DOHH2 (cell line): Measurements from ENCODE around the gene NFKBIE.
A peak's percentile ranks its signal among the peaks of the same experiment; 100 is the strongest.

Experiments
- H3F3A ChIP-seq: fragments of 200-600 bp; sonication (generic), shearing (Covaris generic); 2 replicates; pipeline ENCODE4 v1.6.0; 2016; ENCODE audit warnings: antibody characterized with exemption, mild to moderate bottlenecking; ENCODE audit not compliant: control insufficient read depth, insufficient read depth
- H3K27ac ChIP-seq: fragments of 200-600 bp; sonication (generic); 2 replicates; pipeline ENCODE4 v1.5.1; 2014; ENCODE audit warnings: low read depth, mild to moderate bottlenecking, low read length, moderate library complexity
- H3K27me3 ChIP-seq: fragments of 200-600 bp; sonication (generic); 2 replicates; pipeline ENCODE4 v1.6.1; 2014; ENCODE audit warnings: mild to moderate bottlenecking, low read length, mixed read lengths; ENCODE audit not compliant: control insufficient read depth
- H3K36me3 ChIP-seq: fragments of 200-600 bp; sonication (generic); 2 replicates; pipeline ENCODE4 v1.6.1; 2014; ENCODE audit warnings: mild to moderate bottlenecking, low read length, moderate library complexity, mixed read lengths; ENCODE audit not compliant: control insufficient read depth
- H3K4me1 ChIP-seq: fragments of 200-600 bp; sonication (generic); 2 replicates; pipeline ENCODE4 v1.6.1; 2014; ENCODE audit warnings: mild to moderate bottlenecking, low read length, mixed read lengths; ENCODE audit not compliant: control insufficient read depth
- H3K4me2 ChIP-seq: fragments of 200-600 bp; sonication (generic); 2 replicates; pipeline ENCODE4 v1.6.0; 2014; ENCODE audit warnings: mild to moderate bottlenecking, low read length, moderate library complexity
- H3K4me3 ChIP-seq: fragments of 200-600 bp; sonication (generic); 2 replicates; pipeline ENCODE4 v1.5.1; 2014; ENCODE audit warnings: mild to moderate bottlenecking, low read length, mixed read lengths
- H3K79me2 ChIP-seq: fragments of 200-600 bp; sonication (generic); 2 replicates; pipeline ENCODE4 v1.6.1; 2014; ENCODE audit warnings: mild to moderate bottlenecking, low read length, mixed read lengths; ENCODE audit not compliant: control insufficient read depth
- H3K9me2 ChIP-seq: fragments of 200-600 bp; sonication (generic); replicated peaks from 2 replicates; pipeline ENCODE4 v1.6.1; 2014; ENCODE audit warnings: mild to moderate bottlenecking, low read length, mixed read lengths; ENCODE audit not compliant: control insufficient read depth
- H3K9me3 ChIP-seq: fragments of 200-600 bp; sonication (generic); 2 replicates; pipeline ENCODE4 v1.6.1; 2014; ENCODE audit warnings: antibody characterized with exemption, low read length, mixed read lengths; ENCODE audit not compliant: control insufficient read depth, insufficient read depth
- H4K20me1 ChIP-seq: fragments of 200-600 bp; sonication (generic); 2 replicates; pipeline ENCODE4 v1.6.0; 2014; ENCODE audit warnings: low read depth, mild to moderate bottlenecking, antibody characterized with exemption, low read length, moderate library complexity; ENCODE audit not compliant: control insufficient read depth, insufficient read depth
- CTCF ChIP-seq: fragments of 200-600 bp; sonication (generic); IDR thresholded peaks from one replicate; pipeline ENCODE4 v1.5.1; 2014; ENCODE audit warnings: antibody characterized with exemption, mild to moderate bottlenecking, low read depth, low read length; ENCODE audit not compliant: poor library complexity, severe bottlenecking
- EZH2phosphoT487 ChIP-seq: fragments of 200-600 bp; sonication (generic); IDR thresholded peaks from 2 replicates; pipeline ENCODE4 v1.6.1; 2017; ENCODE audit warnings: borderline replicate concordance, mild to moderate bottlenecking, antibody characterized with exemption, low read length, moderate library complexity, mixed read lengths

Gene NFKBIE

GRCh38 chr6:44245912-44246662 is 19.3 kb downstream of the NFKBIE start:
- Histone ChIP-seq H3K27ac (peak overlapping the region; percentile 83), H3K4me2 (peak overlapping the region; percentile 80), H3K9me3 (no peaks in the 10 kb centered on the region), H3K9me2 (no peaks in the 10 kb centered on the region), H3F3A (peaks cover 44% of the 10 kb centered on the region), H3K4me3 (peak overlapping the region; percentile 83), H4K20me1 (peaks cover 34% of the 10 kb centered on the region), H3K79me2 (peaks cover 45% of the 10 kb centered on the region), H3K27me3 (no peaks in the 10 kb centered on the region), H3K36me3 (peaks cover 42% of the 10 kb centered on the region), H3K4me1 (peaks cover 32% of the 10 kb centered on the region)
- no peak for TF ChIP-seq EZH2phosphoT487
- peak; percentile 78 for TF ChIP-seq CTCF

- Histone ChIP-seq H3K27ac (no peak overlapping the region), H3K9me3 (no peaks in the 10 kb centered on the region), H3F3A (peaks cover 37% of the 10 kb centered on the region), H3K4me2 (peak overlapping the region; percentile 80), H3K36me3 (peaks cover 35% of the 10 kb centered on the region), H3K4me3 (peak overlapping the region; percentile 83), H3K27me3 (no peaks in the 10 kb centered on the region), H4K20me1 (peaks cover 30% of the 10 kb centered on the region), H3K79me2 (peaks cover 41% of the 10 kb centered on the region), H3K9me2 (no peaks in the 10 kb centered on the region), H3K4me1 (peaks cover 31% of the 10 kb centered on the region)
- TF ChIP-seq EZH2phosphoT487 (no peak), CTCF (no peak)
Measured at GRCh38 chr6:44245391-44245911, 19.9 kb downstream of the NFKBIE start.

GRCh38 chr6:44243345-44243744 is 22.0 kb downstream of the NFKBIE start:
- H4K20me1 ChIP-seq, result peaks cover 9% of the 10 kb centered on the region
- H3K4me2 ChIP-seq, result no peak overlapping the region
- H3K9me3 ChIP-seq, result no peaks in the 10 kb centered on the region
- H3K4me1 ChIP-seq, result peaks cover 10% of the 10 kb centered on the region
- H3K4me3 ChIP-seq, result no peak overlapping the region
- no peak overlapping the region for H3K27ac ChIP-seq
- H3K79me2 ChIP-seq, result peaks cover 20% of the 10 kb centered on the region
- no peak for TF ChIP-seq EZH2phosphoT487
- no peak for TF ChIP-seq CTCF
- peaks cover 16% of the 10 kb centered on the region for H3F3A ChIP-seq
- H3K36me3 ChIP-seq, result peaks cover 14% of the 10 kb centered on the region
- no peaks in the 10 kb centered on the region for H3K27me3 ChIP-seq
- no peaks in the 10 kb centered on the region for H3K9me2 ChIP-seq
